HCT116 (cell line): Measurements from ENCODE around the gene HYAL1. TPM values are rescaled to one million over a fixed set of nuclear protein-coding genes. Genes with fewer than 3 reads are reported as not detected.

Experiments used
- ATAC-seq: fragments of 200-7000 bp; cut with Tn5 transposase; 2 replicates; pipeline ENCODE4 v1.9.1; 2020; ENCODE audit warnings: mild to moderate bottlenecking, moderate library complexity
- BruUV-seq: library from RNA; stranded (reverse); fragments of 400-500 nt; replicated peaks from 2 replicates; lab custom pipeline; 2021; lab: Mats Ljungman, UMichigan
- CTCF ChIA-PET: fragments of 300-600 bp; sonication (Branson Sonifier 250); formaldehyde crosslinking; loops from one replicate; lab custom pipeline; 2021; ENCODE audit warnings: antibody characterized with exemption; lab: Charles Lee
- POLR2A ChIA-PET: fragments of 300-600, 350-600 bp; sonication (Branson Sonifier 250); formaldehyde crosslinking; loops from one replicate; lab custom pipeline; 2021; ENCODE audit warnings: antibody characterized with exemption; lab: Charles Lee
- RAD21 ChIA-PET, 2 experiments: fragments of 300-600 bp; sonication (Branson Sonifier 250); formaldehyde crosslinking; loops; one replicate each; lab custom pipeline; 2023; ENCODE audit warnings: low total read pairs in 2 of 2; ENCODE audit not compliant: uncharacterized antibody in 2 of 2, unreplicated experiment in 2 of 2, low non-redundant PET in 1 of 2; lab: Charles Lee
- DNase-seq: peaks from one replicate; pipeline ENCODE4 v3.0.0-alpha.2; 2010; ENCODE audit warnings: low read depth, low spot score
- H2AFZ ChIP-seq: fragments of 200-600 bp; shearing (Covaris generic), sonication (generic); 2 replicates; pipeline ENCODE4 v1.6.1; 2017; ENCODE audit warnings: low read depth, mixed run types, mixed read lengths, antibody characterized with exemption, low read length; ENCODE audit not compliant: poor library complexity, severe bottlenecking
- H3K27ac ChIP-seq: 2 replicates; pipeline ENCODE4 v1.5.1; 2012; ENCODE audit warnings: low read depth, low read length
- H3K27me3 ChIP-seq: fragments of 200-600 bp; sonication (generic); 2 replicates; pipeline ENCODE4 v1.6.1; 2016; ENCODE audit warnings: mixed run types, low read length, mixed read lengths; ENCODE audit not compliant: insufficient read depth
- H3K36me3 ChIP-seq, 2 experiments: fragments of 200-500 bp in 1 of 2; fragments of 200-600 bp in 1 of 2; sonication (Bioruptor generic) in 1 of 2; sonication (generic) in 1 of 2; 2 replicates each; pipeline versions ENCODE4 v1.5.1 to v1.6.1; 2014 to 2016; ENCODE audit warnings: low read length in 2 of 2, inconsistent platforms in 1 of 2, mixed read lengths in 1 of 2, mixed run types in 1 of 2; ENCODE audit not compliant: insufficient read depth in 2 of 2, control insufficient read depth in 1 of 2
- H3K4me1 ChIP-seq, 2 experiments: fragments of 200-600 bp in 1 of 2; sonication (generic) in 1 of 2; 2 replicates each; pipeline versions ENCODE4 v1.5.1 to v1.6.1; 2012 to 2017; ENCODE audit warnings: low read length in 2 of 2, inconsistent platforms in 1 of 2, mild to moderate bottlenecking in 1 of 2, mixed read lengths in 1 of 2, mixed run types in 1 of 2, moderate library complexity in 1 of 2; ENCODE audit not compliant: insufficient read depth in 2 of 2, control insufficient read depth in 1 of 2
- H3K4me2 ChIP-seq: fragments of 200-600 bp; sonication (generic); 2 replicates; pipeline ENCODE4 v1.6.1; 2017; ENCODE audit warnings: mixed run types, low read length, mixed read lengths
- H3K4me3 ChIP-seq, 2 experiments: fragments of 200-600 bp in 1 of 2; sonication (generic) in 1 of 2; replicated peaks in 1 of 2; 2 replicates each; pipeline ENCODE4 v1.5.1; 2011 to 2016; ENCODE audit warnings: low read length in 2 of 2, control low read depth in 1 of 2, low read depth in 1 of 2, mild to moderate bottlenecking in 1 of 2, mixed read lengths in 1 of 2, mixed run types in 1 of 2
- H3K79me2 ChIP-seq: fragments of 200-600 bp; sonication (generic); 2 replicates; pipeline ENCODE4 v1.6.1; 2017; ENCODE audit warnings: mild to moderate bottlenecking, mixed run types, low read length, moderate library complexity, mixed read lengths; ENCODE audit not compliant: insufficient read depth
- H3K9ac ChIP-seq: fragments of 200-600 bp; sonication (generic); 2 replicates; pipeline ENCODE4 v1.6.1; 2016; ENCODE audit warnings: low read length, mixed read lengths
- H3K9me2 ChIP-seq: fragments of 200-600 bp; sonication (generic), shearing (Covaris generic); 2 replicates; pipeline ENCODE4 v1.6.1; 2017; ENCODE audit warnings: mixed run types, mild to moderate bottlenecking, moderate library complexity; ENCODE audit not compliant: insufficient read depth
- H3K9me3 ChIP-seq, 2 experiments: fragments of 200-500 bp in 1 of 2; fragments of 200-600 bp in 1 of 2; sonication (Bioruptor generic) in 1 of 2; sonication (generic) in 1 of 2; 2 replicates each; pipeline ENCODE4 v1.6.1; 2014 to 2017; ENCODE audit warnings: low read length in 2 of 2, mixed read lengths in 2 of 2, inconsistent platforms in 1 of 2, low read depth in 1 of 2, mild to moderate bottlenecking in 1 of 2, mixed run types in 1 of 2, moderate library complexity in 1 of 2; ENCODE audit not compliant: control insufficient read depth in 1 of 2, insufficient read depth in 1 of 2
- H4K20me1 ChIP-seq: fragments of 200-600 bp; sonication (generic), shearing (Covaris generic); 2 replicates; pipeline ENCODE4 v1.6.1; 2017; ENCODE audit warnings: mixed run types, mild to moderate bottlenecking, moderate library complexity; ENCODE audit not compliant: insufficient read depth
- EGR1 ChIP-seq: IDR thresholded peaks from 2 replicates; pipeline ENCODE4 v1.6.1; 2012; ENCODE audit warnings: low read depth
- ELF1 ChIP-seq: IDR thresholded peaks from 2 replicates; pipeline ENCODE4 v1.6.1; 2012; ENCODE audit warnings: low read depth, borderline replicate concordance
- EZH2 ChIP-seq: fragments of 200-600 bp; sonication (generic); IDR thresholded peaks from 2 replicates; pipeline ENCODE4 v1.6.1; 2017; ENCODE audit warnings: antibody characterized with exemption, mixed run types
- EZH2phosphoT487 ChIP-seq: fragments of 200-600 bp; IDR thresholded peaks from 2 replicates; pipeline ENCODE4 v1.6.1; 2018; ENCODE audit warnings: antibody characterized with exemption, borderline replicate concordance
- FOSL1 ChIP-seq: IDR thresholded peaks from 2 replicates; pipeline ENCODE4 v1.6.1; 2012; ENCODE audit warnings: low read depth
- JUND ChIP-seq: IDR thresholded peaks from 2 replicates; pipeline ENCODE4 v1.6.1; 2012
- MAX ChIP-seq: IDR thresholded peaks from 2 replicates; pipeline ENCODE4 v1.6.1; 2012
- POLR2A ChIP-seq: IDR thresholded peaks from 2 replicates; pipeline ENCODE4 v1.7.0; 2011; ENCODE audit warnings: borderline replicate concordance; ENCODE audit not compliant: insufficient read depth, insufficient read length; ENCODE audit errors: extremely low read depth
- RAD21 ChIP-seq: IDR thresholded peaks from 2 replicates; pipeline ENCODE4 v1.6.1; 2012; ENCODE audit warnings: low read depth, mild to moderate bottlenecking
- SIN3A ChIP-seq: IDR thresholded peaks from 2 replicates; pipeline ENCODE4 v1.6.1; 2012; ENCODE audit warnings: low read depth
- SP1 ChIP-seq: IDR thresholded peaks from 2 replicates; pipeline ENCODE4 v1.6.1; 2012; ENCODE audit warnings: low read depth
- SRF ChIP-seq: IDR thresholded peaks from 2 replicates; pipeline ENCODE4 v1.6.1; 2012; ENCODE audit warnings: low read depth
- TCF7L2 ChIP-seq: IDR thresholded peaks from 2 replicates; pipeline ENCODE4 v1.7.0; 2011; ENCODE audit warnings: borderline replicate concordance, inconsistent platforms; ENCODE audit not compliant: insufficient read depth, insufficient read length; ENCODE audit errors: extremely low read depth
- YY1 ChIP-seq: IDR thresholded peaks from 2 replicates; pipeline ENCODE4 v1.6.1; 2011; ENCODE audit warnings: low read length, low read depth, moderate library complexity, mild to moderate bottlenecking; ENCODE audit not compliant: insufficient replicate concordance; ENCODE audit errors: extremely low read depth
- ZNF274 ChIP-seq: fragments of 200-500 bp; sonication (Bioruptor generic); IDR thresholded peaks from 2 replicates; pipeline ENCODE4 v1.6.1; 2014; ENCODE audit warnings: mild to moderate bottlenecking, low read depth, low read length, inconsistent platforms
- intact Hi-C: fragments of 100-400 bp; cut with micrococcal nuclease; formaldehyde crosslinking; loops from 2 replicates; pipeline ENCODE4 v1.10.0; 2022
- total RNA-seq: library from RNA; stranded (reverse); gene quantifications from one replicate; pipeline ENCODE4 v1.2.1, GENCODE V29; 2021; ENCODE audit not compliant: unreplicated experiment
- TF ChIP-seq, protein P1 (sequence below), 3 experiments: fragments of 200-600 bp in 1 of 3; sonication (generic) in 1 of 3; IDR thresholded peaks in 2 of 3; conservative IDR thresholded peaks in 1 of 3; 2 replicates each; pipeline ENCODE4 v1.5.1; 2012 to 2017; ENCODE audit warnings: low read depth in 2 of 3, low read length in 2 of 3, antibody characterized with exemption in 1 of 3, borderline replicate concordance in 1 of 3, control low read depth in 1 of 3, mild to moderate bottlenecking in 1 of 3, mixed read lengths in 1 of 3, mixed run types in 1 of 3, moderate library complexity in 1 of 3; ENCODE audit not compliant: insufficient read depth in 1 of 3
- TF ChIP-seq, protein P2 (sequence below): IDR thresholded peaks from 2 replicates; pipeline ENCODE4 v1.6.1; 2012
- TF ChIP-seq, protein P3 (sequence below): IDR thresholded peaks from 2 replicates; pipeline ENCODE4 v1.6.1; 2012; ENCODE audit warnings: low read depth
- TF ChIP-seq, protein P4 (sequence below): IDR thresholded peaks from 2 replicates; pipeline ENCODE4 v1.6.1; 2011; ENCODE audit warnings: mild to moderate bottlenecking, low read length, moderate library complexity; ENCODE audit not compliant: insufficient replicate concordance; ENCODE audit errors: extremely low read depth

HYAL1 gene
- total RNA-seq, 1 experiment from 2014 or later, result 6.1 TPM

GRCh38 chr3:50341537-50341936 is 38.2 kb upstream of the HYAL1 start:
- ChIA-PET CTCF (no interaction called here), POLR2A (interaction anchor here (0.8 to 1.3 kb wide), 2 partner anchors 9 to 40 kb away, joined by 3 to 11 read pairs; partner anchors contain the start of genes CYB561D2 and NPRL2), RAD21 (no interaction called here)
- H3K27me3 ChIP-seq, result no peaks in the 10 kb centered on the region
- no peak for ATAC-seq
- peak overlapping the region; percentile 95 for H3K4me2 ChIP-seq
- intact Hi-C loops, result no loop called here
- H3K36me3 ChIP-seq, result peaks cover 0 to 3% of the 10 kb centered on the region in 2 experiments; a peak in 1 of 4 replicates
- H2AFZ ChIP-seq, result no peak overlapping the region
- H3K4me1 ChIP-seq, result peaks cover 28 to 56% of the 10 kb centered on the region in 2 experiments
- H3K9ac ChIP-seq, result peak overlapping the region; percentile 98
- H3K9me3 ChIP-seq, result no peaks in the 10 kb centered on the region
- H3K9me2 ChIP-seq, result no peaks in the 10 kb centered on the region
- no peak for DNase-seq
- peaks cover 28% of the 10 kb centered on the region for H3K79me2 ChIP-seq
- H3K4me3 ChIP-seq, result peak overlapping the region; percentile 62 to 89
- H3K27ac ChIP-seq, result no peak overlapping the region
- no TSS peak for BruUV-seq
- H4K20me1 ChIP-seq, result no peaks in the 10 kb centered on the region
- TF ChIP-seq, protein P1, sequence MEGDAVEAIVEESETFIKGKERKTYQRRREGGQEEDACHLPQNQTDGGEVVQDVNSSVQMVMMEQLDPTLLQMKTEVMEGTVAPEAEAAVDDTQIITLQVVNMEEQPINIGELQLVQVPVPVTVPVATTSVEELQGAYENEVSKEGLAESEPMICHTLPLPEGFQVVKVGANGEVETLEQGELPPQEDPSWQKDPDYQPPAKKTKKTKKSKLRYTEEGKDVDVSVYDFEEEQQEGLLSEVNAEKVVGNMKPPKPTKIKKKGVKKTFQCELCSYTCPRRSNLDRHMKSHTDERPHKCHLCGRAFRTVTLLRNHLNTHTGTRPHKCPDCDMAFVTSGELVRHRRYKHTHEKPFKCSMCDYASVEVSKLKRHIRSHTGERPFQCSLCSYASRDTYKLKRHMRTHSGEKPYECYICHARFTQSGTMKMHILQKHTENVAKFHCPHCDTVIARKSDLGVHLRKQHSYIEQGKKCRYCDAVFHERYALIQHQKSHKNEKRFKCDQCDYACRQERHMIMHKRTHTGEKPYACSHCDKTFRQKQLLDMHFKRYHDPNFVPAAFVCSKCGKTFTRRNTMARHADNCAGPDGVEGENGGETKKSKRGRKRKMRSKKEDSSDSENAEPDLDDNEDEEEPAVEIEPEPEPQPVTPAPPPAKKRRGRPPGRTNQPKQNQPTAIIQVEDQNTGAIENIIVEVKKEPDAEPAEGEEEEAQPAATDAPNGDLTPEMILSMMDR (IDR thresholded peaks at IDR 0.05 in 2 of 3, conservative IDR thresholded peaks at IDR 0.05 in 1 of 3; ENCODE audit: borderline replicate concordance in 1 of 3, insufficient read depth in 1 of 3, low read depth in 2 of 3, low read length in 2 of 3), result no peak
- TF ChIP-seq POLR2A (no peak), EGR1 (no peak), FOSL1 (no peak), ELF1 (no peak), EZH2 (no peak), TCF7L2 (no peak), EZH2phosphoT487 (no peak), SIN3A (no peak), YY1 (no peak), SRF (no peak), JUND (no peak), SP1 (no peak), RAD21 (no peak), MAX (no peak), ZNF274 (no peak)
- TF ChIP-seq, protein P2, sequence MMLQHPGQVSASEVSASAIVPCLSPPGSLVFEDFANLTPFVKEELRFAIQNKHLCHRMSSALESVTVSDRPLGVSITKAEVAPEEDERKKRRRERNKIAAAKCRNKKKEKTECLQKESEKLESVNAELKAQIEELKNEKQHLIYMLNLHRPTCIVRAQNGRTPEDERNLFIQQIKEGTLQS, result no peak
- TF ChIP-seq, protein P3, sequence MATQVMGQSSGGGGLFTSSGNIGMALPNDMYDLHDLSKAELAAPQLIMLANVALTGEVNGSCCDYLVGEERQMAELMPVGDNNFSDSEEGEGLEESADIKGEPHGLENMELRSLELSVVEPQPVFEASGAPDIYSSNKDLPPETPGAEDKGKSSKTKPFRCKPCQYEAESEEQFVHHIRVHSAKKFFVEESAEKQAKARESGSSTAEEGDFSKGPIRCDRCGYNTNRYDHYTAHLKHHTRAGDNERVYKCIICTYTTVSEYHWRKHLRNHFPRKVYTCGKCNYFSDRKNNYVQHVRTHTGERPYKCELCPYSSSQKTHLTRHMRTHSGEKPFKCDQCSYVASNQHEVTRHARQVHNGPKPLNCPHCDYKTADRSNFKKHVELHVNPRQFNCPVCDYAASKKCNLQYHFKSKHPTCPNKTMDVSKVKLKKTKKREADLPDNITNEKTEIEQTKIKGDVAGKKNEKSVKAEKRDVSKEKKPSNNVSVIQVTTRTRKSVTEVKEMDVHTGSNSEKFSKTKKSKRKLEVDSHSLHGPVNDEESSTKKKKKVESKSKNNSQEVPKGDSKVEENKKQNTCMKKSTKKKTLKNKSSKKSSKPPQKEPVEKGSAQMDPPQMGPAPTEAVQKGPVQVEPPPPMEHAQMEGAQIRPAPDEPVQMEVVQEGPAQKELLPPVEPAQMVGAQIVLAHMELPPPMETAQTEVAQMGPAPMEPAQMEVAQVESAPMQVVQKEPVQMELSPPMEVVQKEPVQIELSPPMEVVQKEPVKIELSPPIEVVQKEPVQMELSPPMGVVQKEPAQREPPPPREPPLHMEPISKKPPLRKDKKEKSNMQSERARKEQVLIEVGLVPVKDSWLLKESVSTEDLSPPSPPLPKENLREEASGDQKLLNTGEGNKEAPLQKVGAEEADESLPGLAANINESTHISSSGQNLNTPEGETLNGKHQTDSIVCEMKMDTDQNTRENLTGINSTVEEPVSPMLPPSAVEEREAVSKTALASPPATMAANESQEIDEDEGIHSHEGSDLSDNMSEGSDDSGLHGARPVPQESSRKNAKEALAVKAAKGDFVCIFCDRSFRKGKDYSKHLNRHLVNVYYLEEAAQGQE, result no peak
- TF ChIP-seq, protein P4, sequence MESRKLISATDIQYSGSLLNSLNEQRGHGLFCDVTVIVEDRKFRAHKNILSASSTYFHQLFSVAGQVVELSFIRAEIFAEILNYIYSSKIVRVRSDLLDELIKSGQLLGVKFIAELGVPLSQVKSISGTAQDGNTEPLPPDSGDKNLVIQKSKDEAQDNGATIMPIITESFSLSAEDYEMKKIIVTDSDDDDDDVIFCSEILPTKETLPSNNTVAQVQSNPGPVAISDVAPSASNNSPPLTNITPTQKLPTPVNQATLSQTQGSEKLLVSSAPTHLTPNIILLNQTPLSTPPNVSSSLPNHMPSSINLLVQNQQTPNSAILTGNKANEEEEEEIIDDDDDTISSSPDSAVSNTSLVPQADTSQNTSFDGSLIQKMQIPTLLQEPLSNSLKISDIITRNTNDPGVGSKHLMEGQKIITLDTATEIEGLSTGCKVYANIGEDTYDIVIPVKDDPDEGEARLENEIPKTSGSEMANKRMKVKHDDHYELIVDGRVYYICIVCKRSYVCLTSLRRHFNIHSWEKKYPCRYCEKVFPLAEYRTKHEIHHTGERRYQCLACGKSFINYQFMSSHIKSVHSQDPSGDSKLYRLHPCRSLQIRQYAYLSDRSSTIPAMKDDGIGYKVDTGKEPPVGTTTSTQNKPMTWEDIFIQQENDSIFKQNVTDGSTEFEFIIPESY, result no peak
